ENCODE measurements around the gene ZNF618.

Gene ZNF618

DNA sequence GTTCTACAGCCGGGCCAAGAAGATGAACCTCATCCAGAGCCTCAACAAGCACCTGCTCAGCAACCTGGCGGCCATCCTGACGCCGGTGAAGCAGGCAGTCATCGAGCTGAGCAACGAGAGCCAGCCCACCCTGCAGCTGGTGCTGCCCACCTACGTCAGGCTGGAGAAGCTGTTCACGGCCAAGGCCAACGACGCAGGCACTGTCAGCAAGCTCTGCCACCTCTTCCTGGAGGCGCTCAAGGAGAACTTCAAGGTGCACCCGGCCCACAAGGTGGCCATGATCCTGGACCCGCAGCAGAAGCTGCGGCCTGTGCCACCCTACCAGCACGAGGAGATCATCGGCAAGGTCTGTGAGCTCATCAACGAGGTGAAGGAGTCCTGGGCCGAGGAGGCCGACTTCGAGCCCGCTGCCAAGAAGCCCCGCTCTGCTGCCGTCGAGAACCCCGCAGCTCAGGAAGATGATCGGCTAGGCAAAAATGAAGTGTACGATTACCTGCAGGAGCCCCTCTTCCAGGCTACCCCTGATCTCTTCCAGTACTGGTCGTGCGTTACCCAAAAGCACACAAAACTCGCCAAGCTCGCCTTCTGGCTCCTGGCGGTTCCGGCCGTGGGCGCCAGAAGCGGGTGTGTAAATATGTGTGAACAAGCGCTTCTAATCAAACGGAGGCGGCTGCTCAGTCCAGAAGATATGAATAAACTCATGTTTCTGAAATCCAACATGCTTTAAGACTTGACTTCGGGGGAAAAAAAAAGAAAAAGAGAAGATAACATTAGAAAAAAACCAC, 173.5 kb downstream of the ZNF618 start:
- no peak for DNase-seq

DNA sequence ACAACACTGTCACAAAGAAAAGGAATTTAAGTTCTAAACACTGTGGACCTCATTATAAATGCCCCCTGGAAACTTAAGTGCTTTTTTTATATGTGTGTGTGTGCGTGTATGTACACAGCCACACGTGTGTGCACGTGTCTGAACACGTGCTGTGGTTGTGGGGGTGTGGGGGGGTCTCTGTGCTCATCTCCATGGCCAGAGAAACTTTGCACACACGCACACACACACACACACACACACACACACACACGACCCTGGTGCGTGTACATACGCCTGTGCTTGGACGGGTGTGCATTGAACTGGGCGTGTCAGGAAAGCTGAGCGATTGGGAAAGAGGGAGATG, 174.1 kb downstream of the ZNF618 start:
- no peak for DNase-seq

DNA sequence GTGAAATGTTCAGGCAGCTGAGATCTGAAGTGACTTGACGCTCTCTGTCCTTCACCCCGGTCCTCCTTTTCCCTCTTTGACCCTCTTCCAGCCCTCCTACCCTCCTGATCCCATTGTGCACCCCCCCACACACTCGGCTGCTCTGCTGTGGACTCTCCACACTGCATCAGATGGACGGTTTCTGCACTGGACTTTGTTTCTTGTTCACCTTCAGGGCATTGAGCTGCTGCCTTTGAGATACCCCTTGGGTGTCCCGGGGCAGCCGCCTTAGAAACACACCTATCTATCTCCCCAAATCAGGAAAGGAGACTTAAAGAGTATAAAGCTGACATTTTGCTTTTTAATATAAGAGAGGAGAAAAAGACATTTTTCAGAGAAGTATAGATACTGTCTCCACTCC, 174.5 kb downstream of the ZNF618 start:
- no peak for DNase-seq

DNA sequence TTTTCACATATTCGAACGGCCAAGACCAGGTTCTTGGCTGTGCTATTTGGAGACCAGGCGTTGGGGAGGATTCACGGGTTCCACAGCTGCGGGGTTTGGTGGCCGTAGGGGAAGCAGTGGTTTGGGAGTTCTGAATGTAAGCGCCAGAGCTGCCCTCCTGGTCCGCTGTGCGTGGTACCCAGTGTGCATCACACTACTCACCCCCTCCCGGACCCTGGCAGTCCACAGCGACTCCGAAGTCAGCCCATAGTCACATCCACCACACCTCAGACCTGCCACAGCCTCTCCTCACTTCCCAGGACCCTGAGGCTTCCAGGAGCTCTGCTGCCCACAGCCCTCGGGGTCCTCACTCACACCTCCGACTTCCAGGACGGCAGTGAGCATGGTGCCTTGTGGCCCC, 175.2 kb downstream of the ZNF618 start:
- no peak for DNase-seq

DNA sequence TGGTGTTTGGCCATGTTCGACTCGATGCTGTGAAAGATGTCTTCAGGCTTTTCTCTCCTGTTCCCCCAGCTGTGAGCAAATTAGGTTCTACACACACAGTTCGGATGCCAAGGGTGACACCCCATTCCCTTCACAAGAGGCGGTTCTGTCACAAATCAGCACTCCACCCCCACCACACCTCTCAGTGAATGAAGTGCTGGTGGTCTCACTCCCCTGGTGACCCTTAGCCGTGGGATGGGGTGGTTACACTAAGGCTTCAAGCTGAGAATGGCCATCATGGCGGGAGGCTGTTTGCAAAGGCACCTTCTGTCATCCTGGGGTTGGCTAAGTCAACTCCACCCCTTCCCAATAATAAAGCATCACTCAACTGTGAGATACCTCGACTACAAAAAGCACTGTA, 175.6 kb downstream of the ZNF618 start:
- no peak for DNase-seq

DNA sequence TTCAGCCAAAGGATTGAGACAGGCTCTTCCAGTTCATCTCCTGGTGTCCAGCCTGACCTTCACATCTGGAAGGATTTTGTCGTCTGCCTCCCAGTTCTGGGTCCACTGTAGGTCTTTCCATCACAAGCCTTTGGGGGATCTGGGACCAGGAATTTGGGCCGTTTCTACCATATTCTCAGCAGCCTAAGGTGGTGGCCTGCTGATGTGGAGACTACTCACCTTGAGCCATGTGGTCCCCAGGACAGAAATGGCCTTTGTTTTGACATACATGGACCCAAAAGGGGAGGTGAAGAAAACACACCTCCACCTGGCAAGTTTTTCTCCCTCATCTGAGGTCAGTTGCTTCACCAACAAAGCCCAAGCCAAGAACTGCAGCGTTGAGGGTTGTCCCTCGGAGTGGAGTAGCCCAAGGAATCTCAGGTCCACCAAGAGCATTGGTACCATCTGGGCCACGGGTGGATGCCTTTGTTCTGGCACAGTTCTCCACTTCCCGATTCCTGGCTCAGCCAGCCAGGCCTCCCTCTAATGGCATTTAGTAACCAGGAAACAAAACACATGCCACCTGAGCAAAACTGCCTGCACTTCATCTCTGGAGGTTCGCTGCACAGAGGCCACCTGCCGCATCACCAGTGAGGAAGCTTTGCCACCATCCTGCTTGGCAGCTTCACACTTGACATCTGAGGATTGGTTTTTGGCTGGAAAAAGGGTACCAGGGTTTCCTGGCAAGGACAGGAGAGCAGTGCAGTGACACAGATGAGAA, 177.3 kb downstream of the ZNF618 start:
- DNase-seq: no peak

DNA sequence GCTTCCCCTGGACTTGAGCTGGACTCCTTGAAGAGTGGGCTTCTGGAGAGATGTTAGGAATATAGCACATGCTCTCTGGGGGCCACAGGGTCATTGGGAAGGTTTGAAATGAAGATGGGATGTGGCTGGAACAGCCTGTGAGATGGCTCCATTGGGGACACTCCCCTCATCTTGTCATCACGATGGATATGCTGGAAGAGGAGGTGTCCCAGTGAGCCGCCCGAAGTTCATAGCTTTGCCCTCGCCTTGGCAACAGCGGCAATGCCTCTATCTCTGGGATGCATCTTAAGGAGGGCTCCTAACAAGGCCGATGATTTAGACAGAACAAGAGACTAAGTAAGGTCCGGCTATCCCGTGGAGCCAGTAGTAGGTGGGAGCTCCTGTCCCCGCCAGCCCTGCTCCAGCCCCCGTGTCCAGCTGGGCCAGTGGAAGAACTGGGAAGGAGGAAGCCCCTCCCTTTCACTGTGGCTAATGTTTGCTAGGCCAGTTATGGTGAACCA, 178.1 kb downstream of the ZNF618 start:
- no peak for DNase-seq

DNA sequence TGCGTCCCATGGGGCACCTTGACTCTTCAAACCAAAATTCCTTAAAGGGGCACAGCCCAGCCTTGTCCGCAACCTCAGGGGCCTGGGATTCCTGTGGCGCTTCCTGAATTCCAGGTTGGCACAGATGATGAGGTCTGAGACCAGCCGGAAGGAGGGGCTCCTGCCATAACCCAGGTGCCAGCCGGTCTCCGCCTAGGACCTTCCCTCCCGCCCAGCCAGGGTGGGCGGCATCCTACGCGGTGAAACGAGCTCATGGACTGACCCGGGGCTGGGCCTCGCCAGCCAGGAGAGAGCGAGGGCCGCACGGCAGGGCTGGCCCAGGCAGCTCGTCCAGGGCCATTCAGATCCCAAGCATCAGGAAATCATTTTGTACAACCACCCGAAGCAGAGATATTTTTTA, 179.0 kb downstream of the ZNF618 start:
- no peak for DNase-seq

DNA sequence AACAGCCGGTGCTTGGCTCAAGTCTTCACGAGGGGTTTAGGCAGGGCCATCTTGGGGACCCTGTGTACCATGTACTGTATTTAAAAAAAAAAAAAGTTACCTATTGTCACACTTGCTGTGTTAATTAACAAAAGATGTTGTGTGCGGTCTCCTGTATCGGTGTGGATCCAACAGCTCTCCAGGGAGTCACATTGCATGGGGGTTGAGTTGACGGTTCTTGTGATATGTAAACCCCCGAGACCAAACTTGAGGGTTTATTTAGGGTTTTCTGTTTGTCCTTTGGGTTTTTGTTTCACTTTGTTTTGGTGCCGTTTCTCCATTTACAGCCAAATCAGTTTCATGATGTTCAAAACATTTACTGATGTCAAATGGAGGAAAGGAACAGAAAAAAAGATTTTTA, 179.8 kb downstream of the ZNF618 start:
- no peak for DNase-seq

DNA sequence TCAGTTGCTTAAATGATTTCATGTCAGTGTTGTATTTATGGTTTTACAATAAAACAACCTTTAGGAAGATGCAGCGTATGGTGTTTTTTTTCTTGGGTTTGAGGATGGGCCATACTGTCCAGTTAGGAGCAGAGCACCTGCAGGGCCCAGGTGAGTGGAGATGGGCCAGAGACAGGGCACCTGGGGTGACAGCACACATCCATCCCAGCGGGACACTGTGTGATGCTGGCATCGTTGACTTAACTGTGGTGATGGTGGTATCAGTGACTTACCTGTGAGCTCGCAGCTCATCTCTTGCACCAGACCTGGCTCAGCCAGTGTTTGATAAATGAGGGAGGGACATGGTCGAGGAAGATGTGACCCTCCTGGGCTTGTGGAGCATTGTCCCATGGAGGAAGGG, 180.4 kb downstream of the ZNF618 start:
- DNase-seq: no peak

DNA sequence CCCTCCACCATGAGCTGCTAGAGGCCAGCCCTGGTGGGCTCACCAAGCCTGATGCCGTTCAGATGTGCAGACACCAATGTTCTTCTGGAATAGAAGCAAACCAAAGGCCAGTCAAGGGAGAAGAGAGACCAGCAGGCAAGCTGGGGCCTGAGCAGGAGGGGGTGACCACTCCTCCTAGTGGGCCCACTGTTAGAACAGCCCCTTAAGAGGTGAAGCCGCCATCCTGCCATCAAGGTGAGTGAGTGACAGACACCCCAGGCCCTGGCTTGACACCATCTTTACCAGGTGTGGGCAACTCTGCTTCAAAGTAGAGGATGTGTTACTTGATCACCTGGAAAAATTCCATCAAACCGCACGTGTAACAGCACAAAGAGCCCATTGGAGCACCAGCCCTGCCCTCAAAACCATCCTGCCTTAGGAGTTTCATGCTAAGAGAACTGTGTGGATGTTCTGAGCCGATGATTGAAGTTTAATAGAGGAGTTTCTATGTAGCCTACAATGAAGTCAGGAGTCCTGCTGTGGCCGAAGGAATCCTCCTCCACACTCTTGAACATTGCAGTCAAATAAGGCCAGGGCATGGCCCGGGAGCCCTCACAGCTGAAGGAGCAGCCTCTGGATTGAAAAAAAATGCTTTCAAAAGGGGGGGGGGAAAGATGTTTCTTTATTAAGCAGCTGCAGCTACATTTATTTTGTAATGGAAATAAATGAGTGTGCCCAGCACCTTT, 181.2 kb downstream of the ZNF618 start:
- DNase-seq: no peak

DNA sequence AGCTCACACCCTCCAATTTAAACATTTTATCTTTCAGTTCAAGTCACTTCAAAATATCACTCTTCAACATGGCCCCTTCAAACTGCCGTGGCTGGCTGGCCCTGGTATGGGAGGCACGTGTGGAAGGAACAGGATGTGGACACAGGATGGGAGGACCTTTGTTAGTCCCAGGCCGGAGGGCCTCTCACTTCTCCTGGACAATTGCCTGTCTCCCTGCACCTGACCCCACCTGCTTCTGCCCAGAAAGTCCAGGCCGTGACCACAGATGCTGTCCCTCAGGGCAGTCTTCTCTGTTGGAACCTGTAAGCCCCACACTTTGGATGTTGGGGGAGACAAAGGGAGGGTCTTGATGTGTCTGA, 182.6 kb downstream of the ZNF618 start:
- no peak for DNase-seq

DNA sequence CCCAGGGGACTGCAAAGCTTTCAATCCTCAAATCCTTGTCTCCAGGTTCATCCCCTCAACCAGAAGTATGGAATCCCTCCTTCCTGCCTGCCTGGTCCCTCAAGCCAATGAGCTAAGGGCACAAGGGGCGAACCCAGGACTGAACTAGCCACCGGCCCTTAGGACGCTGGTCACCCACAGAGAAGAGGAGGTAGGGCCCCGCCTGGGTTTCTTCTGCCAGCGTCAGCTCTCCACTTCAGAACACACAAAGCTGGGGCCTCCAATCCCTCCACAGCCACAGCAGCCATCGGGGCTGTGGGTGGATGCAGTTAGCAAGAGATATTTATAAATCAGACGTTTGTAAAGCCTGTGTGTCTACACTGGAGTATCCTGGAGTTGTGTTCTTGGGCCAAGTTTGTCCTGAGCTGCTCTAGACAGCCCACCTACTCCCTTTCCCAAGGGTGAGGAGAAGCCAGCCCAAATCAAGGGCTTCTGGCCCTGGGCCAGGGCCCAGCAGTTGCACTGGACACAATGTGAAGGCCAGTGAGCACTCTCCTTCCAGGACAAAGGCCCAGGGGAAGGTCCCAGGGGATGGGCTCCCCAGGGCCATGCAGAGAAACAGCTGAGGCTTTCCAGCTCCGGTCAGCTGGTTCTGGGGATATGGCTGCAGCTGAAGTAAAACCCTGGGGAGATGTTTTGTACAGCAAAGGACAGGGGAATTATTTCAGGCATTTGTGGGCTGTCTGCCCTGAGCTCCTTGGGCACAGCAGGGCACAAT, 183.1 kb downstream of the ZNF618 start:
- no peak for DNase-seq

DNA sequence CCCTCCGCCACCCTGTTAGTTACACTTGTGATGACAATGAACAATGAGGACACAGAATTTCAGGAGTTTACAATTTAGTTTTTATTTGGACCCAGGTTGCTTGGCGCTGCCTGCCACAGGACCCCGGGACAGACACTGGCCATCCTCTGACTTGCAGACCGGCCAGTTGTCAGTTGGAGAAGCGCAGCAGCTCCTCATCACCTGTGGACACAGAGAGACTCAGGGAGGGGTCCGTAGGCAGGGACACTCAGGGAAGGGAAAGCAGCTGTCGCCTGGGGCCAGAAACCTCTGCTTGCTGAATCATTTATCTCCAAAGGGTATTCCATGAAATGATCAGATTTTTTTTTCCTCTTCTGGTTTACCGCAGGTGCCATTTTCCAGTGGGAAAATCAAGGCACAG, 184.0 kb downstream of the ZNF618 start:
- no peak for DNase-seq

DNA sequence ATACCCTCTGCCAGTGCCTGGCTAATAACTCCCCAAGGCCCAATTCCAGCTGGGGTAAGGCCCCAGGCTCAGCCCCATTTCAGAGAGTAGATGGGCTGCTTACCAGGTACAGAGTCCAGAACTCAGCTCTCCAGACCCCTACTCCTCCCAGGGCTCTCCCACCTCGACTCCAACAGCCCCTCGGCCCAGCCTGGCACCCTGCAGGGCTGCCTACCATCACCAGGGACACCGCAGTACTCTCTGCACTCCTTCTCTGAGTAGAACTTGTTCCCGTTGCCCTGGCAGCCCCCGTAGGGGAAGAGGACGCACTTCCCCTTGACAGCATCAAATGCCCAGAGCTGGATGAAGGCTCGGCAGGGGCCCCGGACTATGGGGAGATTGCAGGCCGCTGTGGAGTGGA, 184.6 kb downstream of the ZNF618 start:
- no peak for DNase-seq

DNA sequence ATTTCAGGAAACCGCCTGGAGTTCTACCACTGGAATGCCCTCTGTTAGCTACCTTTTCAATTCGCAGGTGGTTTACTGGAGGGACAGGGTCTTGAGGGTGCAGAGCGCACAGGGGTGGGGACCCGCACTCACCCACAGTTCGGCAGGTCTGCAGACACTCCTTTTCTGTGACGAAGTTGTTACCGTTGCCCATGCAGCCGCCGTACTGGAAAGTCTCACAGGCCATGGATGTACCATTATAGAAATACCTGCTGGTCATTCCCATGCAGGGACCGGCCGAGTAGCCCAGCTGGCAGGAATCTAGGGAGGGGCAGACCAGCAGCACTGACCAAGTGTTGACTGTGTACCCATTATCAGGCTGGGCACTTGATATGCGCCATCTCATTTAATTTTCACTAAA, 185.2 kb downstream of the ZNF618 start:
- DNase-seq: no peak

DNA sequence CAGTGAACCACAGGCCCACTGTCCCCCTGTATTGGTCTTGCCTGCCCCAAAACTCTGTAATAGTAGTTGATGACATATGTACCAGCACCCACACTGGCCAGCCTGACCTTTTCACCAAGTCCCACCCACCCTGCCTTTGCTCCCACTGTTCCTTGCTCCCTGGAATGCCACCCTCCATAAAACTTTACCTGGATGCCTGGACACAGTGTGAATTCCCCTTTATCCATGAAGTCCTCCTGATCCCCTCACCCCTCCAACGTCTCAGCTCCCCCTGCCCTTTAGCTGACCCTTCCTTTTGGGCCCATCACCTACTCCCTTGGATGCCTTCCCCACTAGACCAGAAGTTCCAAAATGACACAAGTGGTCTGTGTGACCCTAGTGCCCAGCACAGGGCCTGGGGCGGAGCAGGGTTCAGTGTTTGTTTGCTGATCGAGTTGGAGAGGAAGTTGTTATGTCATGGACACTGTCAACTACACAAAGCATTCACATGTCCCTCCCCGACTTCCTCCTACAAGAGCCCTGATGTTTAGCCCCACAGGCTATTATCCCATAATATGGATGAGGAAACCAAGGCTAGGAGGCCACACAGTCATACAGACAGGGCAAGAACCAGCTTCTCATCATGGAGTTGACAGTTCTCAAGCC, 185.8 kb downstream of the ZNF618 start:
- no peak for DNase-seq

DNA sequence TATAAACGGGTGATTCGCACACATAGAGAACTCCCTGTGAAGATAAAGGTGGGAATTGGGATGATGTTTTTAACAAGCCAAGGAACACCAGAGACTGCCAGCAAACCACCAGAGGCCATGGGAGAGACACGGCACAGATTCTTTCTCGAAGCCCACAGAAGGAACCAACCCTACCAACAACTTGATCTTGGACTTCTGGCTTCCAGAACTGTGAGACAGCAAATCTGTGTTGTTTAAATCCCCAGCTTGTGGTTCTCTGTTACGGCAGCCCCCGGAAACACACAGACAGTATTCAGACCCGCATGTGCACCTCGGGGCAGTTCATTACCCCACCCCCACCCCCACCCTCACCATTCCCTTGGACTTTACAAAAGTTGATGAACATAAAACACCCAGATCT, 189.2 kb downstream of the ZNF618 start:
- DNase-seq: no peak

DNA sequence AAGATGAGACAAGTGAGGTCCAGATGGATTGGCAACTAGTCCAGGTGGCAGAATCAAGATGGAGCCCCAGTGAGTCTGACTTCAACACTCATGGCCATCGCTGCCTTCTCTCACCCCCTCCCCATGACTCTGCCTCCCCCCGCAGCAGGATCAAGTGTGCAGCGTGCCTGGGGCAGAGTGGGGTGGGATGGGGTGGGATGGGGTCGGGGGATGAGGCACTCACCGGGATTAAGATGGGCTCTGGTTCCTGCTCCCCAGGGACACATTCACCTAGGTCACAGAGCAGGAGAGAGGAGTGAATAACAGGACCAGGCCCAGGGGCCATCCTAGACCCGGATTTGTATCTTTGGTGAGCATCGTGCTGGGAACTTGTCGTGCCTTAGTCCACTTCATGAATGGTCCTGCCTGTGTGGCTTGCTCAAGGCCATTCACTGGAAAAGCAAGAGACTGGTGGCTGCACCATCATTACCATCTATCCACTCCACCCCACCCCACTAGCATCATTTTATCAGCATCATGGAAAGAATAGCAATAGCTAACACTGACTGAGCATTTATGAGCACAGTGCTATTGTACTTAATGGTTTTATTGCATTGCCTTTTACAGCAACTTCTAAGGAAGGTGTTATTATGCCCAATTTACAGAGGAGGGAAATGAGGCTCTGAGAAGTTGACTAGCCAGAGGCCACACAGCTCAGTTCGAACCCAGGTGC, 193.5 kb downstream of the ZNF618 start:
- no peak for DNase-seq

DNA sequence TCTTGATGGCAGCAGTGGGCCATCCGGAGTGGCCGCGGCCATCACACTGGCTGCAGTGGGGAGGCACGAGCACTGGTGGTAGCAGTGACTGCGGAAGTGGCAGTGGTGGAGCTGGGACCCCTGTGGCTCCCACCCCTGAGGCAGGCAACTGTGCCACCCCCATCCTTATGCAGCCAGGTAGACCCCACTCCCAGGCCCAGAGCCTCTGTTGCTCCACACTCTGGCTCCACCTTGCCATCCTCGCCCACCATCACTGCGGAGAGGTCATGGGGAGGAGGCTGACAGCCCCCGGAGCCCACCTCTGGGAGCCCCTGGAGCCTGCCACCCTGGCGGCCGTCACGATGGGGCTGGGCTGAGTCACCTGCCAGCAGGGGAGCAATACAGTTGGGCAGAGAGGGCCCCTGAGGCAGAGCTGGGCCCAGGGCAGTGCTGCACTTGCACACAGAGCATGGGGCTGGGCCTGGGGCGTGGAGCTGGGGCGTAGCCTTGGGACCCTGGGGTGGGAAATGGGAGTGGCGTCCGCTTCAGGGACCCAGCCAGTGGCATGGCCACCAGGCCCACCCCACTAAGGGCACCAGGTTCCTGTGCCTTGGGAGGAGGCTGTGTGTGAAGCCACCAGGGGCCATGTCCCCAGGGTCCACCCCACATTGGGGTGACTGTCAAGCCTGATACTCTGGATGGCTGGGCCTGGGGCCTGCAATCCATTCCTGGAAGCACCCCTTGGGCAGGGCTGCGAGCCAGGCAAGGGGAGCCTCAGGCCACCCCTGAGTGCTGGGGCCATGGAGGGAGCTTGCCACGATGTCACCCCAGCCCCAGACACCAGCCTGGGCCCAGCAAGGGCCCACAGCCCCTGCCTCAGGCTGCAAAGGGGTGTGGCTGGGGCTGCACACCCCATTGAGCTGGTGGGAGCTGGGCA, 194.3 kb downstream of the ZNF618 start:
- no peak for DNase-seq

Data from NCI-H1417 (cell line).